IMR-90 (cell line): Measurements from ENCODE around the gene FBN3. TPM values are rescaled to one million over a fixed set of nuclear protein-coding genes. Genes with fewer than 3 reads are reported as not detected.

ENCODE experiments used
- ATAC-seq: fragments of 200-7000 bp; cut with Tn5 transposase; 2 replicates; pipeline ENCODE4 v1.9.1; 2020; ENCODE audit warnings: low read depth, mild to moderate bottlenecking, moderate library complexity
- BruUV-seq: library from RNA; stranded (reverse); fragments of 400-500 nt; replicated peaks from 2 replicates; lab custom pipeline; 2021; lab: Mats Ljungman, UMichigan
- CTCF ChIA-PET: fragments of 300-600 bp; formaldehyde crosslinking; extraction: SDS; loops from one replicate; lab custom pipeline; 2021; ENCODE audit warnings: antibody characterized with exemption; lab: Yijun Ruan, JAX
- POLR2A ChIA-PET: fragments of 300-600 bp; sonication (Branson Sonifier 250); formaldehyde crosslinking; loops from one replicate; lab custom pipeline; 2022; ENCODE audit warnings: antibody characterized with exemption; ENCODE audit not compliant: unreplicated experiment; lab: Charles Lee
- DNase-seq: peaks from one replicate; pipeline ENCODE4 v3.0.0; 2013
- H2AFZ ChIP-seq: replicated peaks from 2 replicates; pipeline ENCODE3; 2013; ENCODE audit warnings: low read length, mild to moderate bottlenecking; ENCODE audit not compliant: poor library complexity
- H2AK5ac ChIP-seq: 2 replicates; pipeline ENCODE4 v1.6.1; 2013; ENCODE audit warnings: low read depth, low read length, inconsistent platforms
- H2AK9ac ChIP-seq: replicated peaks from 2 replicates; pipeline ENCODE3; 2013; ENCODE audit warnings: mild to moderate bottlenecking, low read depth, low read length, moderate library complexity; ENCODE audit not compliant: poor library complexity
- H2BK120ac ChIP-seq: 2 replicates; pipeline ENCODE4 v1.6.1; 2013; ENCODE audit warnings: low read depth, low read length, inconsistent platforms
- H2BK15ac ChIP-seq: 3 replicates; pipeline ENCODE4 v1.6.1; 2013; ENCODE audit warnings: low read depth, low read length, inconsistent platforms
- H2BK20ac ChIP-seq: 2 replicates; pipeline ENCODE4 v1.6.1; 2013; ENCODE audit warnings: low read depth, mild to moderate bottlenecking, inconsistent platforms, low read length, moderate library complexity
- H2BK5ac ChIP-seq: 2 replicates; pipeline ENCODE4 v1.6.1; 2013; ENCODE audit warnings: mild to moderate bottlenecking, low read depth, low read length, inconsistent platforms; ENCODE audit not compliant: poor library complexity, severe bottlenecking
- H3K14ac ChIP-seq: replicated peaks from 2 replicates; pipeline ENCODE4 v1.6.1; 2013; ENCODE audit warnings: low read depth, low read length, inconsistent platforms
- H3K18ac ChIP-seq: 2 replicates; pipeline ENCODE4 v1.6.1; 2013; ENCODE audit warnings: low read depth, low read length, control low read depth
- H3K23ac ChIP-seq: 2 replicates; pipeline ENCODE4 v1.6.1; 2013; ENCODE audit warnings: low read depth, low read length, inconsistent platforms
- H3K27ac ChIP-seq: 2 replicates; pipeline ENCODE4 v1.5.1; 2013; ENCODE audit warnings: mild to moderate bottlenecking, control low read depth, low read length; ENCODE audit not compliant: insufficient read depth
- H3K27me3 ChIP-seq: 2 replicates; pipeline ENCODE4 v1.6.1; 2013; ENCODE audit warnings: low read length; ENCODE audit not compliant: control insufficient read depth, insufficient read depth
- H3K36me3 ChIP-seq: 2 replicates; pipeline ENCODE4 v1.6.1; 2013; ENCODE audit warnings: low read length, mixed read lengths; ENCODE audit not compliant: control insufficient read depth, insufficient read depth
- H3K4ac ChIP-seq: 2 replicates; pipeline ENCODE4 v1.6.1; 2013; ENCODE audit warnings: low read depth, low read length, inconsistent platforms
- H3K4me1 ChIP-seq: 2 replicates; pipeline ENCODE4 v1.6.1; 2013; ENCODE audit warnings: low read length, mixed read lengths; ENCODE audit not compliant: control insufficient read depth, insufficient read depth
- H3K4me2 ChIP-seq: 2 replicates; pipeline ENCODE4 v1.6.1; 2013; ENCODE audit warnings: low read depth, mild to moderate bottlenecking, control low read depth, low read length, moderate library complexity
- H3K4me3 ChIP-seq: 2 replicates; pipeline ENCODE4 v1.5.1; 2013; ENCODE audit warnings: low read depth, mild to moderate bottlenecking, control low read depth, low read length, moderate library complexity; ENCODE audit not compliant: insufficient read depth
- H3K56ac ChIP-seq: 2 replicates; pipeline ENCODE4 v1.6.1; 2013; ENCODE audit warnings: low read length, inconsistent platforms; ENCODE audit not compliant: insufficient read depth; ENCODE audit errors: extremely low read depth
- H3K79me1 ChIP-seq, 2 experiments: 2 replicates each; pipeline ENCODE4 v1.6.1; 2013; ENCODE audit warnings: low read length in 2 of 2, inconsistent platforms in 1 of 2, low read depth in 1 of 2
- H3K9ac ChIP-seq: 2 replicates; pipeline ENCODE4 v1.6.1; 2013; ENCODE audit warnings: low read depth, low read length, control low read depth
- H3K9me1 ChIP-seq: 2 replicates; pipeline ENCODE4 v1.6.1; 2013; ENCODE audit warnings: low read length, inconsistent platforms; ENCODE audit not compliant: insufficient read depth
- H3K9me3 ChIP-seq: 2 replicates; pipeline ENCODE4 v1.6.1; 2013; ENCODE audit warnings: low read length; ENCODE audit not compliant: control insufficient read depth, insufficient read depth
- H4K20me1 ChIP-seq: 2 replicates; pipeline ENCODE4 v1.6.1; 2013; ENCODE audit warnings: low read length, inconsistent platforms; ENCODE audit not compliant: insufficient read depth
- H4K5ac ChIP-seq: 2 replicates; pipeline ENCODE4 v1.6.1; 2013; ENCODE audit warnings: mild to moderate bottlenecking, low read depth, low read length, control low read depth
- H4K8ac ChIP-seq, 2 experiments: 2 replicates each; pipeline ENCODE4 v1.6.1; 2013; ENCODE audit warnings: low read depth in 2 of 2, low read length in 2 of 2, control low read depth in 1 of 2, inconsistent platforms in 1 of 2
- H4K91ac ChIP-seq: 2 replicates; pipeline ENCODE4 v1.6.1; 2013; ENCODE audit warnings: low read depth, low read length, inconsistent platforms; ENCODE audit not compliant: insufficient read depth
- BHLHE40 ChIP-seq: fragments of 150-350 bp; IDR thresholded peaks from 2 replicates; pipeline ENCODE4 v1.6.1; 2016; ENCODE audit warnings: mild to moderate bottlenecking, low read depth, low read length
- FOS ChIP-seq: fragments of 150-350 bp; IDR thresholded peaks from 2 replicates; pipeline ENCODE4 v1.6.1; 2016; ENCODE audit warnings: low read depth, low read length
- MXI1 ChIP-seq: IDR thresholded peaks from 2 replicates; pipeline ENCODE4 v1.6.1; 2012; ENCODE audit warnings: low read depth, mild to moderate bottlenecking, low read length, moderate library complexity, borderline replicate concordance
- NFE2L2 ChIP-seq: fragments of 150-350 bp; IDR thresholded peaks from 2 replicates; pipeline ENCODE4 v1.6.1; 2016; ENCODE audit warnings: low read depth, mild to moderate bottlenecking, low read length
- WGBS, 2 experiments: methylation state at CpG; one replicate each; pipeline versions ENCODE4 v1.1.5 to v1.1.7; 2013; ENCODE audit warnings: missing lambda C conversion rate in 2 of 2; ENCODE audit not compliant: insufficient read length in 1 of 2; ENCODE audit errors: extremely low coverage in 2 of 2; 5-methylcytosine and 5-hydroxymethylcytosine counted together
- dilution Hi-C: fragments of 300-500 bp; cut with HindIII; formaldehyde crosslinking; loops from one replicate; pipeline ENCODE4 v1.14.3; 2018; ENCODE audit warnings: low sequenced_read_pairs; ENCODE audit not compliant: unreplicated experiment
- in situ Hi-C: fragments of 300-500 bp; cut with MboI; formaldehyde crosslinking; loops from 3 replicates; pipeline ENCODE4 v1.14.3; 2019; ENCODE audit warnings: low sequenced_read_pairs, inconsistent platforms, mixed read lengths
- intact Hi-C: fragments of 100-400 bp; cut with micrococcal nuclease; formaldehyde crosslinking; loops from 2 replicates; pipeline ENCODE4 v1.10.0; 2022
- polyA plus RNA-seq, 3 experiments: library from polyadenylated mRNA; depleted of rRNA; stranded (reverse); fragments of >200 nt; gene quantifications; 2 replicates each; pipeline ENCODE4 v1.2.3, GENCODE V29; 2012; ENCODE audit warnings: low replicate concordance in 1 of 3
- total RNA-seq: library from RNA; depleted of rRNA; stranded (reverse); fragments of >200 nt; gene quantifications from 2 replicates; pipeline ENCODE4 v1.2.3, GENCODE V29; 2012

FBN3 gene
- total and polyA plus RNA-seq, 2 of the 4 experiments (the other 2 are of a cell fraction), result not detected

DNA sequence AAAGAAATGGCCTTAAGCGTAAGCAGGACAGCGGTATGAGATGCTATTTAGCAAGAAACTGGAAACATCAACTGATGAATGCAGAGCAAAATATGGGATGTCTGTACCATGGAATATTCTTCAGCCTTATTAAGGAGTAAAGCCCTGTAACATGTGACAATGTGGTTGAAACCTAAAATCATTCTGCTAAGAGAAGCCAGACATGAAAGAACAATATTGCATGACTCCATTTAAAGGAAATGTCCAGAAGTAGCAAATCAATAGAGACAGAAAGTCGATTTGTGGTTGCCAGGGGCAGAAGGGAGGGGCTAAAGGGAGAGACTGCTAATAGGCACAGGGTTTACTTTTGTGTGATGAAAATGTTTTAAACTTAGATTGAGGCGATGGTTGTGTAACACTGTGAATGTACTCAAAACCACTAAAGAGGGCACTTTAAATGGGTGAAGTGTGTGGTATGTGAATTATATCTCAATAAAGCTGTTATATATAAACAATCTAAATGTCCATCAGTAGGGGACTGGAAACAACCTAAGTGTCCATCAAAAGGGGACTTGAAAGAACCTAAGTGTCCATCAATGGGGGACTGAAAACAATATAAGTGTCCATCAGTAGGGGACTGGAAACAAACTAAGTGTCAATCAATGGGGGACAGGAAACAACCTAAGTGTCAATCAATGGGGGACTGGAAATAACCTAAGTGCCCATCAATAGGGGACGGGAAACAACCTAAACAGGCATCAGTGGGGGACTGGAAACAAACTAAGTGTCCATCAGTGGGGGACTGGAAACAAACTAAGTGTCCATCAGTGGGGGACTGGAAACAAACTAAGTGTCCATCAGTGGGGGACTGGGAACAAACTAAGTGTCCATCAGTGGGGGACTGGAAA lies 51.5 kb downstream of the FBN3 start (continued):
- no peak for TF ChIP-seq MXI1

DNA sequence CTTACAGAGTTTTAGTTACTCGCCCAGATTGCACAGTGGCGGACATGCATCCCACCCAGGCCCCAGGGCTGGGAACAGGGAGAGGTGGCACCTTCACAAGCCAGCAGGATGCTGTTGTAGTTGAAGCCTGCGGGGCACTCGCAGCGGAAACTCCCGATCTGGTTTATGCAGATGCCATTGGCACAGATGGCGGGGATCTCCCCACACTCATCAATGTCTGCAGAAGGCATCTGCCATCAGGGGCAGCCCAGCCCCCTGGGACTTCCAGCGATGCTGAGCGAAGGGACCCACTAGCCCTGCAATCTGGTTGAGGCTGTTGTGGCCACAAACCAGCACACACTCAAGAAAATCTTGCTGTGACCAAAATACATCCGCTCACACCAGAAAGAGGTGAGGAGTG lies 52.2 kb downstream of the FBN3 start:
- Histone ChIP-seq H3K9ac (no peak overlapping the region), H2AFZ (peak overlapping the region; percentile 23), H2AK9ac (no peak overlapping the region), H3K36me3 (no peaks in the 10 kb centered on the region), H4K5ac (no peak overlapping the region), H3K4me1 (no peaks in the 10 kb centered on the region), H3K27me3 (no peaks in the 10 kb centered on the region), H4K20me1 (no peaks in the 10 kb centered on the region), H2BK15ac (no peak overlapping the region), H3K14ac (no peak overlapping the region), H3K27ac (no peak overlapping the region), H3K56ac (no peak overlapping the region), H3K9me1 (no peaks in the 10 kb centered on the region), H3K4me3 (no peak overlapping the region), H2BK120ac (no peak overlapping the region), H3K4me2 (no peak overlapping the region), H3K23ac (no peak overlapping the region), H2BK20ac (no peak overlapping the region), H3K9me3 (peaks cover 32% of the 10 kb centered on the region), H4K8ac (no peak overlapping the region), H2AK5ac (no peak overlapping the region), H3K4ac (no peak overlapping the region), H2BK5ac (no peak overlapping the region), H3K18ac (no peak overlapping the region), H4K91ac (no peak overlapping the region), H3K79me1 (no peaks in the 10 kb centered on the region)
- intact Hi-C loops, result no loop called here
- BruUV-seq, result no TSS peak
- TF ChIP-seq NFE2L2 (no peak), FOS (no peak), BHLHE40 (no peak)
- ATAC-seq (no peak), DNase-seq (no peak)
- in situ Hi-C loops, result no loop called here
- ChIA-PET POLR2A (no interaction called here), CTCF (no interaction called here)
- WGBS, 2 experiments, result 40% methylated on average over 1 of the region's 10 CpGs; no CpG with 5 or more reads in 1 of the 2 experiments
- dilution Hi-C loops, result no loop called here
